ENCODE results near the gene OSTN.

The OSTN gene

GRCh38 chr3:191301782-191302411, 102.9 kb downstream of the OSTN start:
- no peak for TF ChIP-seq TEAD4 (IDR thresholded peaks at IDR 0.05)
- TF ChIP-seq FOXM1 (IDR thresholded peaks at IDR 0.05; ENCODE audit: borderline replicate concordance, low read depth): no peak
- TF ChIP-seq ZBTB7A (IDR thresholded peaks at IDR 0.05; ENCODE audit: low read depth): no peak
- no peak for TF ChIP-seq TCF12 (IDR thresholded peaks at IDR 0.05; ENCODE audit: low read depth)
- no peak for TF ChIP-seq CEBPB (IDR thresholded peaks at IDR 0.05)
- no peak for TF ChIP-seq RAD21 (IDR thresholded peaks at IDR 0.05; ENCODE audit: low read depth)
- no peak for TF ChIP-seq EP300 (IDR thresholded peaks at IDR 0.05; ENCODE audit: borderline replicate concordance)
- TF ChIP-seq MAX (IDR thresholded peaks at IDR 0.05): no peak
- TF ChIP-seq EGR1 (IDR thresholded peaks at IDR 0.05): no peak
- no peak for TF ChIP-seq CREB1 (IDR thresholded peaks at IDR 0.05; ENCODE audit: low read depth)
- no peak for TF ChIP-seq YY1 (IDR thresholded peaks at IDR 0.05; ENCODE audit: low read depth)
- TF ChIP-seq USF1 (IDR thresholded peaks at IDR 0.05): no peak
- no peak for TF ChIP-seq NFIC (IDR thresholded peaks at IDR 0.05)

- TF ChIP-seq EP300 (IDR thresholded peaks at IDR 0.05; ENCODE audit: borderline replicate concordance): no peak
- TF ChIP-seq ZBTB7A (IDR thresholded peaks at IDR 0.05; ENCODE audit: low read depth): no peak
- no peak for TF ChIP-seq EGR1 (IDR thresholded peaks at IDR 0.05)
- no peak for TF ChIP-seq CEBPB (IDR thresholded peaks at IDR 0.05)
- TF ChIP-seq FOXM1 (IDR thresholded peaks at IDR 0.05; ENCODE audit: borderline replicate concordance, low read depth): no peak
- TF ChIP-seq YY1 (IDR thresholded peaks at IDR 0.05; ENCODE audit: low read depth): no peak
- no peak for TF ChIP-seq NFIC (IDR thresholded peaks at IDR 0.05)
- TF ChIP-seq TAF1 (IDR thresholded peaks at IDR 0.05; ENCODE audit: low read depth): no peak
- no peak for TF ChIP-seq MAX (IDR thresholded peaks at IDR 0.05)
- TF ChIP-seq TCF12 (IDR thresholded peaks at IDR 0.05; ENCODE audit: low read depth): no peak
- TF ChIP-seq TEAD4 (IDR thresholded peaks at IDR 0.05): no peak
These were observed 103.4 kb downstream of the OSTN start for GRCh38 chr3:191302451-191302850.

GRCh38 chr3:191303596-191303995, 104.6 kb downstream of the OSTN start:
- TF ChIP-seq TAF1 (IDR thresholded peaks at IDR 0.05; ENCODE audit: low read depth): no peak
- no peak for TF ChIP-seq CEBPB (IDR thresholded peaks at IDR 0.05)
- no peak for TF ChIP-seq FOXM1 (IDR thresholded peaks at IDR 0.05; ENCODE audit: borderline replicate concordance, low read depth)
- TF ChIP-seq YY1 (IDR thresholded peaks at IDR 0.05; ENCODE audit: low read depth): no peak
- no peak for TF ChIP-seq TCF12 (IDR thresholded peaks at IDR 0.05; ENCODE audit: low read depth)
- TF ChIP-seq USF1 (IDR thresholded peaks at IDR 0.05): no peak
- TF ChIP-seq EP300 (IDR thresholded peaks at IDR 0.05; ENCODE audit: borderline replicate concordance): no peak
- TF ChIP-seq CREB1 (IDR thresholded peaks at IDR 0.05; ENCODE audit: low read depth): no peak
- no peak for TF ChIP-seq REST (IDR thresholded peaks at IDR 0.05; ENCODE audit: low read depth)
- TF ChIP-seq TEAD4 (IDR thresholded peaks at IDR 0.05): no peak
- TF ChIP-seq MAX (IDR thresholded peaks at IDR 0.05): no peak
- TF ChIP-seq ZBTB7A (IDR thresholded peaks at IDR 0.05; ENCODE audit: low read depth): no peak
- TF ChIP-seq RAD21 (IDR thresholded peaks at IDR 0.05; ENCODE audit: low read depth): no peak
- no peak for TF ChIP-seq EGR1 (IDR thresholded peaks at IDR 0.05)
- no peak for TF ChIP-seq NFIC (IDR thresholded peaks at IDR 0.05)

- no peak for TF ChIP-seq RAD21 (IDR thresholded peaks at IDR 0.05; ENCODE audit: low read depth)
- no peak for TF ChIP-seq CEBPB (IDR thresholded peaks at IDR 0.05)
- TF ChIP-seq EP300 (IDR thresholded peaks at IDR 0.05; ENCODE audit: borderline replicate concordance): no peak
These were observed 107.4 kb downstream of the OSTN start for GRCh38 chr3:191306428-191306827.

GRCh38 chr3:191307341-191307740, 108.3 kb downstream of the OSTN start:
- TF ChIP-seq FOXM1 (IDR thresholded peaks at IDR 0.05; ENCODE audit: borderline replicate concordance, low read depth) (no peak), MAX (IDR thresholded peaks at IDR 0.05) (no peak), RAD21 (IDR thresholded peaks at IDR 0.05; ENCODE audit: low read depth) (no peak), EP300 (IDR thresholded peaks at IDR 0.05; ENCODE audit: borderline replicate concordance) (no peak), USF1 (IDR thresholded peaks at IDR 0.05) (no peak), CEBPB (IDR thresholded peaks at IDR 0.05) (no peak), CREB1 (IDR thresholded peaks at IDR 0.05; ENCODE audit: low read depth) (no peak), NFIC (IDR thresholded peaks at IDR 0.05) (no peak)

GRCh38 chr3:191313296-191313695, 114.3 kb downstream of the OSTN start:
- no peak for TF ChIP-seq FOXM1 (IDR thresholded peaks at IDR 0.05; ENCODE audit: borderline replicate concordance, low read depth)
- TF ChIP-seq TAF1 (IDR thresholded peaks at IDR 0.05; ENCODE audit: low read depth): no peak
- no peak for TF ChIP-seq USF1 (IDR thresholded peaks at IDR 0.05)
- no peak for TF ChIP-seq EGR1 (IDR thresholded peaks at IDR 0.05)

All from Ishikawa (cell line).